Measurements from ENCODE around the gene PRODH2.
A peak's percentile ranks its signal among the peaks of the same experiment; 100 is the strongest.

Gene PRODH2

DNA sequence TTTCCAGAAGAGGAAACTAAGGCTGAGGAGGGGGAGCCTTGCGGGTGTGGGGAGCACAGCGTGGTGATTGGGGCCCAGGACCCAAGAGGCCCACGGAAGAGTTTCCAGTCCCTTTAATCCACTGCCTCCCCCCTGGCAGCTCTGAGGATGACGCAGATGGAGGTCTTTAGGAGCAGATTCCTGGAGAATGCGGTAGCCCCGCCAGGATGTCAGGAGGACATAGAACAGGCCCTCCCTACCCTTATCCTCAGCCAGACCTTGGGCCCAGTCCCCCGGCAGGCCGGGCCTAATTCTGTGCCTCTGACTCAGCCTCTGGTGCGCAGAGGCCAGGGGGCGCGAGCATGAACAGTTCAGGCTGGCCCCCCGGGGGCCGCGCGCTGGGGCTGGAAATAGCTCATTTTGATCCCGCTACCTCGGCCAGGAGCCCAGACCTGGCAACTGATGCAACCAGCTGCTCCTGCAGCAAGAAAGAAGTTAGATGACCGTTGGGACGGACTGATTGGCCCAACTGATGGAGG is 55.4 kb downstream of the PRODH2 start:
- TF ChIP-seq, protein P1, sequence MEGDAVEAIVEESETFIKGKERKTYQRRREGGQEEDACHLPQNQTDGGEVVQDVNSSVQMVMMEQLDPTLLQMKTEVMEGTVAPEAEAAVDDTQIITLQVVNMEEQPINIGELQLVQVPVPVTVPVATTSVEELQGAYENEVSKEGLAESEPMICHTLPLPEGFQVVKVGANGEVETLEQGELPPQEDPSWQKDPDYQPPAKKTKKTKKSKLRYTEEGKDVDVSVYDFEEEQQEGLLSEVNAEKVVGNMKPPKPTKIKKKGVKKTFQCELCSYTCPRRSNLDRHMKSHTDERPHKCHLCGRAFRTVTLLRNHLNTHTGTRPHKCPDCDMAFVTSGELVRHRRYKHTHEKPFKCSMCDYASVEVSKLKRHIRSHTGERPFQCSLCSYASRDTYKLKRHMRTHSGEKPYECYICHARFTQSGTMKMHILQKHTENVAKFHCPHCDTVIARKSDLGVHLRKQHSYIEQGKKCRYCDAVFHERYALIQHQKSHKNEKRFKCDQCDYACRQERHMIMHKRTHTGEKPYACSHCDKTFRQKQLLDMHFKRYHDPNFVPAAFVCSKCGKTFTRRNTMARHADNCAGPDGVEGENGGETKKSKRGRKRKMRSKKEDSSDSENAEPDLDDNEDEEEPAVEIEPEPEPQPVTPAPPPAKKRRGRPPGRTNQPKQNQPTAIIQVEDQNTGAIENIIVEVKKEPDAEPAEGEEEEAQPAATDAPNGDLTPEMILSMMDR (IDR thresholded peaks at IDR 0.05; ENCODE audit: insufficient read depth, low read depth, low read length, missing control alignments), result no peak
- DNase-seq (ENCODE audit: low read depth), result no peak
- peak overlapping the region; percentile 60 for H3K4me3 ChIP-seq (ENCODE audit: low read depth, low read length)

DNA sequence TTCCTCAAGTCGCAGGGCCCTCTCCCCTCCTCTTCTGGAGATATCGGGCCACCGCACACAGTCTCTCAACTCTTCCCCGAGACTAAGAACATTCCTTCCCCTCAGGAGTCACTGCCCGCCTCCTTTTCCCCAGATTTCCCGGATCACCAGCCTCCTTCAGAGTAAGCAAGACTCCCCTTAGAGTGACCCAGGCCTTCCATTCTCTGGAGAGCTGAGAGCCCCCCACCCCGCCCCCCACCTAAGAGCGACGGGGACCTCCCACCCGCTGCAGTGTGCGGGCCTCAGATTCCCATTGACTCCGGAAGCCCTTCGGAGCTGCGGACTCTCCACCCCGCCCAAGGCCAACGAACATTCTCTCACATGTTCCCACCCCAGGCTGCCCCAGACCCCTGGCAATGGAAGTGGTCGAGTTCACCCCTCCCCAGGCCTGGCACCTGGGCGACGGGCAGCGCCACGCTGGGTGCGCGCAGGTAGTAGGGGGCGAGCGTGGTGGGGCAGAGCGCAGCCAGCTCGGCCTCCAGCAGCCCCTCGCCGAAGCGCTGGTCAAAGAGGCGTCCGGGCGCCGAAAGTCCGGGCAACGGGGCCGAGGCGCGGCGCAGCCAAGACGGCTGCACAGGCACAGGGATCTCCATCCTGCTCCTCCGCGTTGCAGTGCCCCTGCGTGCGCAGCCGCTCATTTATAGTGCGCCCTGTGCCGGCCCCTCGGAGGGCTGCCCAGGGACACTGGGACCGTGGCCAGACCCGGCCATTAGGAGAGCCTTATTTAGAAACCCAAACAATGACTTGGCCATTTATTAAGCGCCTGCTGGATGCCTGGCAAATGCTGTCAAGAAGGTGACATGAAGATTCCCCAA is 56.0 kb downstream of the PRODH2 start, which contains the start of gene HSPB6:
TSS of gene HSPB6 (minus strand) at position 653 of the 854 bp plus-strand sequence. CDS start at position 632, 21 bp downstream.
- TF ChIP-seq, protein P1 (IDR thresholded peaks at IDR 0.05; ENCODE audit: insufficient read depth, low read depth, low read length, missing control alignments), result no peak
- peak within 1 kb of the TSS; percentile 60 for H3K4me3 ChIP-seq (ENCODE audit: low read depth, low read length)
- no peak for DNase-seq (ENCODE audit: low read depth)

DNA sequence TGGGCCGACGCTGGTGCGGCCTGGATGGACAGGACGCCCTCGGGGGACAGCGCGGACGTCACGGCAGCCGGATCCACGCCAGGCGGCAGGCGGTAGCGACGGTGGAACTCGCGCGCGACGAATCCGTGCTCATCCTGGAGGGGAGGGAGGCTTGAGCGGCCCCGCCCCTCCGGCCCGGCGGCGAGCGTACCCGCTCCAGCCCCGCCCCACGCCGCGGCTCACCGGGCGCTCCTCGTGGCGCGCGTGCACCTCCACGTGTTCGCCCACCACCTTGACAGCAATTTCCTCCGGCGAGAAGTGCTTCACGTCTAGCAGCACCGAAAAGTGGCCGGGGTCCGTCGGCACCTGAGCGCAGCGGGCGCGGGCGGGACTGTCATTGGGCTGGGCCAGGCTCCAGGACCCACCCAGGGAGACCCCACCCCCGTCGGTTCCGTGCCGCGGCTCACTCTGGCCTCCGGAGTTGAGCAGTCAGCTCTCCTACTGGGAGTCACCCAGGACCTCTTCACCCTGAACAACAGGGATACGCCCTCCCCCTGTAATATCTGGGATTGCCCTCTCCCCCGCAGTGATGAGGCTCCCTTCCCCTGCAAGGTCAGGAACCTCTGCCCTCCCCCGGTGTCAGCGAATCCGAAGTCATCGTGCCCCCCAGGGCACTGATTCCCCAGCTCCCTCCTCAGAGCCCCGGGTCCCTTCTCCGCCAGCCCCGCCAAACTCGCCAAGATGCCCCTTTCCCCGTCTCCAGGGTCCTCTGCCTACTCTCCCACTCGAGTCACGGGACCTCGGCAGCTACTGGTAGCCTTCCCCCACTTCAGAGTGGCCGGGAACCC is 56.9 kb downstream of the PRODH2 start:
- TF ChIP-seq, protein P1 (IDR thresholded peaks at IDR 0.05; ENCODE audit: insufficient read depth, low read depth, low read length, missing control alignments), result no peak
- no peak overlapping the region for H3K4me3 ChIP-seq (ENCODE audit: low read depth, low read length)
- DNase-seq (ENCODE audit: low read depth), result no peak

DNA sequence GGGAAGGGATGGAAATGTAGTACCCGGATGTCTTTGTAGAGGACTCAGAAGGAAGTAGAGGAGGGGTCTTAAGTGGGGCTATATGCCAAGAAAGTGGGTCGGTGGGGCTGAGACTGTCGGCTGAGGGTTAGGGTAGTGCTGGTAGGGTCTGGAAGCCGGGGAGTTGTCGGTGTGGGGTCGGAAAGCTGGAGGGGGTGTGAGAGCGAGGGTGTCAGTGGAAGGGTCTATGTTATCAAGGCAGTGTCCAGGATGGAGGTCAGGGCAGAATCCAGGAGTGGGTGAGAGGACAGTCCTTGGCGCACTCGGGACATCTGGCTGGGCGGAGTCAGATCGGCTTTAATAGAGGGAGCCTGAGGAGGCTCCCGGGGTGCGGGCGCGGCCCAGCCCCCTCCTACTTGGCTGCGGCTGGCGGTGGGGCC is 57.5 kb downstream of the PRODH2 start:
- DNase-seq (ENCODE audit: low read depth), result no peak
- TF ChIP-seq, protein P1 (IDR thresholded peaks at IDR 0.05; ENCODE audit: insufficient read depth, low read depth, low read length, missing control alignments), result no peak
- no peak overlapping the region for H3K4me3 ChIP-seq (ENCODE audit: low read depth, low read length)

DNA sequence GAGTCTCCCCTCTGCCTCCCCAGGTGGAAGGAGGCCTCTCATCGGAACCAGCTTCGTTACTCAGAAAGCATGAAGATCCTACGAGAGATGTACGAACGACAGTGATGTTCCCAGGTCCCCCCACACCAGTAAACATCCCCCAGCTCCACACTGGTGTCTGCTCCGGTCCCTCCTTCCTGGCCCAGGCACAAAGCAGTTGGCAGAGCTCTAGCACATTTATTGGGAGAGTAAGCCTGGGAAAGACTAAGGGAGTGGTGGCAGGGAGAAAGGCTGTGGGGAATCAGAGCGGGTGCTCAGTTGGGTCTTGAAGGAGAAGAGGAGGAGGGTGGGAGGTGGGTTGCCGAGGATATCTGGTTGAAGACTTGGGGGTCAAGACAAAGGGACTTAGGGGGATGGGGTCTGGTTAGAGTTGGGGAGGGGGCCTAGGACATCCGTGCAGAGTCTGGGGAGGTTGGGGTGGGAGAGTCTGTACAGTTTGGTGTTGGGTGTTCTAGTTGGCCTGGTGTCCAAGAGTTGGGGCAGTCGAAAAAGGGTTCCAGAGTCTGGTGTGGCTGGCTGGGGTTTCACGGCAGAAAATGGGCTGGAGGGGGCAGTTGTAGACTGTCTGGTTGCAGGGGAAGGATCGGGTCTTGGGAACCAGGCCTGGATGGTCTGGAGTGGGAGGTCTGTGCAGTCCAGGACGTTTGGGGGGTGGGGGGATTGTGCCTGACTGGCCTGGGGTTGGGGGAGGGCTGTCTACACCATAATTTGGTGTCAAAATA is 58.1 kb downstream of the PRODH2 start:
- TF ChIP-seq, protein P1 (IDR thresholded peaks at IDR 0.05; ENCODE audit: insufficient read depth, low read depth, low read length, missing control alignments), result no peak
- no peak for DNase-seq (ENCODE audit: low read depth)
- H3K4me3 ChIP-seq (ENCODE audit: low read depth, low read length), result no peak overlapping the region

DNA sequence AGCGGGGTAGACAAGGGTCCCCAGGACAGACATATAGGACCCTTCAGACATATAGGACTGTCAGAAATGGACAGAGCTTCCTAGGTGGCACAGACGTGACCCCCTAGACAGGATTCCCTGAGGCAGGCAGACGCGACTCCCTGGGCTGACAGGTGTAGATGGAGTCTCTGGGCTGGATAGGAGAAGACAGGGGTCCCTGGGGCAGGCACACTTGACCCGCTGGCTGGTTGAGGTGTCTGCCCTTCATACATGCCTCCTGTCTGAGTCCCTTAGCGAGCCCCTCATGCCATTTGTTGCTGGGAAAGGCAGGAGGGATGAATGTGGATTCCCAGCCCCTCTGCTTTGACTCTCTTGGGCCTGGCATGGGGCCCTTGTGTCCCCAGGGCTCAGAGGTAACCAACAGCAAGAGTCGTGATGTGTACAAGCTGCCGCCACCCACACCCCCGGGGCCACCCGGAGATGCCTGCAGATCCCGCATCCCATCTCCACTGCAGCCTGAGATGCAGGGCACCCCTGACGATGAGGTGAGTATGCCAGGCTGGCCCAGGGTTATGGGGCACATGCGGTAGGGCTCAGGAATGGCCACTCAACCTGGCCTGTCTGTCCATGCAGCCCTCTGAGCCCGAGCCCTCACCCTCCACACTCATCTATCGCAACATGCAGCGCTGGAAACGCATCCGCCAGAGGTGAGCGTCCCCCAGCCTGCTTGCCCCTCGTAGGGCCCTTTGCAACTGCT is 58.8 kb downstream of the PRODH2 start:
- no peak overlapping the region for H3K4me3 ChIP-seq (ENCODE audit: low read depth, low read length)
- no peak for DNase-seq (ENCODE audit: low read depth)
- TF ChIP-seq, protein P1 (IDR thresholded peaks at IDR 0.05; ENCODE audit: insufficient read depth, low read depth, low read length, missing control alignments), result no peak
